ENCODE measurements around the gene RAD17.
A peak's percentile ranks its signal among the peaks of the same experiment; 100 is the strongest.

RAD17 gene

DNA sequence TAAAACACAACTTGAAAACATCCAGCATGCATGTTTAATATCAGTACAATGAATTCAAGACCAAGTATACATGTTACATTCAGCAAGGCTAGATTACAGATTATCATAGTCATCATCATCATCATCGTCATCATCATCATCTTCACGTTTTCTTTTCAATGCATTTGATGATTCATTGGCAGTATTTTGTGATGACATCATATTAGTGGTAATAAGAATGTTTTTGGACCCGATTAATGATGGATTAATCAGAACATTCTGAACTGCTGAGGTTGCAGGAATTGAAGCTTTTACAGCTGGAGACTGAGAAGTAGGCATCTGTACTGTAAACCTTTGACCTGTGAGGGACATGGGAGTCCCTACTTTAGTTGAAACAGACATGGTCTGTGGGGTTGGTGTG, 4.8 kb upstream of the RAD17 start:
- H3K4me3 ChIP-seq (ENCODE audit: low read depth, low read length) = no peak overlapping the region
- TF ChIP-seq, protein P1, sequence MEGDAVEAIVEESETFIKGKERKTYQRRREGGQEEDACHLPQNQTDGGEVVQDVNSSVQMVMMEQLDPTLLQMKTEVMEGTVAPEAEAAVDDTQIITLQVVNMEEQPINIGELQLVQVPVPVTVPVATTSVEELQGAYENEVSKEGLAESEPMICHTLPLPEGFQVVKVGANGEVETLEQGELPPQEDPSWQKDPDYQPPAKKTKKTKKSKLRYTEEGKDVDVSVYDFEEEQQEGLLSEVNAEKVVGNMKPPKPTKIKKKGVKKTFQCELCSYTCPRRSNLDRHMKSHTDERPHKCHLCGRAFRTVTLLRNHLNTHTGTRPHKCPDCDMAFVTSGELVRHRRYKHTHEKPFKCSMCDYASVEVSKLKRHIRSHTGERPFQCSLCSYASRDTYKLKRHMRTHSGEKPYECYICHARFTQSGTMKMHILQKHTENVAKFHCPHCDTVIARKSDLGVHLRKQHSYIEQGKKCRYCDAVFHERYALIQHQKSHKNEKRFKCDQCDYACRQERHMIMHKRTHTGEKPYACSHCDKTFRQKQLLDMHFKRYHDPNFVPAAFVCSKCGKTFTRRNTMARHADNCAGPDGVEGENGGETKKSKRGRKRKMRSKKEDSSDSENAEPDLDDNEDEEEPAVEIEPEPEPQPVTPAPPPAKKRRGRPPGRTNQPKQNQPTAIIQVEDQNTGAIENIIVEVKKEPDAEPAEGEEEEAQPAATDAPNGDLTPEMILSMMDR (IDR thresholded peaks at IDR 0.05; ENCODE audit: borderline replicate concordance, insufficient read depth, low read depth, low read length) = no peak

DNA sequence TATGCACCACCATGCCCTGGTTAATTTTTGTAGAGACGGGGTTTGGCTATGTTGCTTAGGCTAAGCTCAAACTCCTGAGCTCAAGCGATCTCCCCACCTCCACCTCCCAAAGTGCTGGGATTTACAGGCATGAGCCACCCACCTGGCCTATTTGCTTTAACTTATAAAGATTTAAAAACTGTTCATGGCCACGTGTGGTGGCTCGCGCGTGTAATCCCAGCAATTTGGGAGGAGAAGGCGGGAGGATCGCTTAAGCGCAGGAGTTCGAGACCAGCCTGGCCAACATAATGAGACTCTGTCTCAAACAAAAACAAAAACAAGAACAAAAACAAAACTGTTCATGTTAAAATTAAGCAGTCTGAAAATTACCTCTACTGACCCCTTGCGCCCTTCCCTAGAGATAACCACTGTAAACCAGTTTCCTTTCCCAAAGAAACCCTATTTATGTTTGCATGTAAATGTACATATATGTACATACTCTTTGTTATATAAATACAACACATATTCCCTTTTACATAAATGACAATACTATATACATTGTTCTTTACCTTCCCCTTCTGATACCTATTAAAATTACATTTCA, 1.8 kb upstream of the RAD17 start:
- no peak overlapping the region for H3K4me3 ChIP-seq (ENCODE audit: low read depth, low read length)
- TF ChIP-seq, protein P1 (IDR thresholded peaks at IDR 0.05; ENCODE audit: borderline replicate concordance, insufficient read depth, low read depth, low read length) = peak; percentile 27; the same call in 1 of the 2 replicates

DNA sequence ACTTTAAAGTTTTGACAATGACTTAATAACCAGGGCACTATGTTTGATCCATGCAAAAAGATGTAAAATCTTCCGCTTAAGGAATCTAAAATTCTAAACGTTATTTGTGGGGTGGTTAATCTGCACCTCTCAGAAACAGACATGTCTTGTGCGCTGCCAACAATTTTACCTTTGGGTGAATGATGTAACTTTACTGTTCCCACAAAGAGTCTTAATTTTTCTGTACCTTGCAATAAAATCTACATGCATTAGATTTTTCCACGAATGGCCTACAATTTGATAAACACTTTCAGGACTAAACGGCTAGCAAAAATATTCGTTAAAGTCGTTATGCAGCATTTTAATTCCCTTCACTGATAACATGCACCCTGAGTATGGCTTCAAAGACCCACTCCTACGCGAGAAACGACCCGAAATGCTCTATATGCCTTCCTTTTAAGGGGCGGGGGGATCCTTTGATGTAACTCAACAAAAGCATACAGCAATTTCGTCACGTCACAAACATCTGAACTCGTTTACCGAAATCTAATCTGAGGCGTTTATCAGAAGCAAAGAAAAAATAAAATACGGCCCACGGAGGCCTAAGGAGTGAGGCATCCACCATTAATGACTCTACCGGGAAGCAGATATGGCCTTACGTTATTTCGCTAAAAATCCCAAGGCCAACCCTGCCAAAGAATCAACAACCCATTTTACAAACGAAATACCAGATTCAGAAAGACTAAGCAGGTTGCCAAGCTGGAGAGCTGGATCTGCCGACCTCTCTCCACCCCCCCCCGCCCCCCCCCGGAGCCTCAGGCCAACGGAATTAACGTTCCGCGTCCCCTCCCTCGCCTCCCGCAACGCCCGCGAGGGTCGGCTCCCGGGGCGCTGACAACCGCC, 919 bp upstream of the RAD17 start:
- peak overlapping the region; percentile 78 for H3K4me3 ChIP-seq (ENCODE audit: low read depth, low read length)
- TF ChIP-seq, protein P1 (IDR thresholded peaks at IDR 0.05; ENCODE audit: borderline replicate concordance, insufficient read depth, low read depth, low read length) = no peak

DNA sequence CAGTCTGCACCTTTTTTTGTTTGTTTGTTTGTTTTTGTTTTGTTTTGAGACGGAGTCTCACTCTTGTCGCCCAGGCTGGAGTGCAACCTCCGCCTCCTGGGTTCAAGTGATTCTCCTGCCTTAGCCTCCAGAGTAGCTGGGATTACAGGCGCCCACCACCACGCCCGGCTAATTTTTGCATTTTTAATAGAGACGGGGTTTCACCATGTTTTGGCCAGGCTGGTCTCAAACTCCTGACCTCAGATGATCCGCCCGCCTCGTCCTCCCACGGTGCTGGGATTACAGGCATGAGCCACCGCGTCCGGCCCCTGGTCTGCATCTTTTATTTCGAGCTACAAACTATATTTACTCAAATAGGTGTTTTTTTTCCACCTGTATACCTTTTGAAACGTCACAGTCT, 717 bp downstream of the RAD17 start:
- H3K4me3 ChIP-seq (ENCODE audit: low read depth, low read length) = peak overlapping the region; percentile 78

DNA sequence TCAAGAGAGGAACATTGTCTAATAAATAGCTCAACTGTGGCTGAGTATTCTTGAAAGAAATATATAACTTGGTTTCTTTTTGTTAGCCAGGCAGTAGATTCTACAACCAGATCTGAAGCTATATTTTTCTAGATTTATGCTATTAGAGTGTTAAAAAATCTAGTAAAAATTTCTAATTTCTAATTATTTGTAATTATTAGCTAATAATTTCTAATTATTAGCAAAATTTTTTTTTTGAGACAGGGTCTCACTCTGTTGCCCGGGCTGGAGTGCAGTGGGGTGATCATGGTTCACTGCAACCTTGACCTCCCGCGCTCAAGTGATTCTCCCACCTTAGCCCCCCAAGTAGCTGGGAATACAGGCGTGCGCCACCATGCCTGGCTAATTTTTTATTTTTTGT, 2.8 kb downstream of the RAD17 start:
- TF ChIP-seq, protein P1 (IDR thresholded peaks at IDR 0.05; ENCODE audit: borderline replicate concordance, insufficient read depth, low read depth, low read length) = no peak
- no peak overlapping the region for H3K4me3 ChIP-seq (ENCODE audit: low read depth, low read length)

DNA sequence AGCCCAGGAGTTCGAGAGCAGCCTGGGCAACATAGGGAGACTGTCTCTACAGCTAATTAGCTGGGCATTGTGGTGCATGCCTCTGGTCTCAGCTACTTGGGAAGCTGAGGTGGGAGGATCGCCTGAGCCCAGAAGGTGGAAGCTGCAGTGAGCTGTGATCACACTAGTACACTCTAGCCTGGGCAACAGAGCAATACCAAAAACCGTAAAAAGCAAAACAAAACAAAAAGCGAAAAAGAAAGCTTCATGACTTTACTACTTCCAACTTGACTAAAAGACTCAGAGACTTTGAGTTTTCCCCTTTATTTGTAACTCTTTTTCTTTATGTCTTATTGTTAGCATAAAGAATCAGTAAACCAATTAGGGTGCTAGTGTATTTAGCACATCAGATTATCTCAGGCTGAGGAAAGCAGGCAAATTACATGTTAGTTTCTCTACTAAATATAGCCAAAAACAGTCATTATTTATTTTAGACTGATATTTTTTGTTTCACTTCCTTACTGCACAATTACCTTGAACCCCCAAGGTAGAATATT, 5.4 kb downstream of the RAD17 start:
- TF ChIP-seq, protein P1 (IDR thresholded peaks at IDR 0.05; ENCODE audit: borderline replicate concordance, insufficient read depth, low read depth, low read length) = no peak
- peak overlapping the region; percentile 33 for H3K4me3 ChIP-seq (ENCODE audit: low read depth, low read length)

DNA sequence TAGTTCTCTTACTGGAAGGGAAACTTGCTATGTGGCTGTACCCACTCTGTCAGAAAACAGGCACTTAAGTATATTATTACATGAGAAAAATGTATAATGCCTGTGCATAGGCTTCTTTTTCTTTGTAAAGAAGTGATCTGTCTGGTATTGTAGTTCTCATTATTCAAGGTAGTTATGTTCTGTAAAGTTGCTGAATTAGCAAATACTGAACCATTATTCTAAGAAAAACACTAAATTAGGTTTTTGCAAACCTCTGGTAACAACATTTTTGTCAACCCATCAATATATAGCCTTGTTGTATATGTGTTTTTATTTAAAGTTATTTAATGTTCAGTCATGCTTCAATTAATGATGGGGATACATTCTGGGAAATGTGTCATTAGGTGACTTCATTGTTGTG, 8.8 kb downstream of the RAD17 start:
- H3K4me3 ChIP-seq (ENCODE audit: low read depth, low read length) = no peak overlapping the region
- TF ChIP-seq, protein P1 (IDR thresholded peaks at IDR 0.05; ENCODE audit: borderline replicate concordance, insufficient read depth, low read depth, low read length) = no peak

All from GM12875 (cell line).